NB4 (cell line): ENCODE results near the gene ZNF84.

Experiments
- CTCF ChIP-seq: IDR thresholded peaks from one replicate; pipeline ENCODE4 v1.5.1; 2012; ENCODE audit warnings: low read depth, low read length
- MYC ChIP-seq: IDR thresholded peaks from 2 replicates; pipeline ENCODE4 v1.6.1; 2011; ENCODE audit warnings: low read depth, low read length
- POLR2A ChIP-seq: IDR thresholded peaks from 2 replicates; pipeline ENCODE4 v1.6.1; 2011; ENCODE audit warnings: mild to moderate bottlenecking; ENCODE audit not compliant: insufficient read length; ENCODE audit errors: extremely low read depth

- TF ChIP-seq CTCF (peak; percentile 16), POLR2A (peak; percentile 76), MYC (peak; percentile 86)
These were observed 43.3 kb downstream of the ZNF84 start, which contains the start of gene ZNF140 for GRCh38 chr12:133080368-133081158.
